Astrocyte of the spinal cord (primary cell): Measurements from ENCODE around the gene KIFBP.
A peak's percentile ranks its signal among the peaks of the same experiment; 100 is the strongest.

ENCODE experiments used
- DNase-seq: peaks from one replicate; pipeline ENCODE4 v3.0.0; 2011; ENCODE audit warnings: low read depth, low spot score
- H3K4me3 ChIP-seq: 2 replicates; pipeline ENCODE4 v1.5.1; 2011; ENCODE audit warnings: low read depth, mild to moderate bottlenecking, low read length, moderate library complexity
- in situ Hi-C: cut with HindIII; loops from 2 replicates; pipeline ENCODE4 v1.10.0; 2017; ENCODE audit warnings: low sequenced_read_pairs
- TF ChIP-seq, protein P1 (sequence below): IDR thresholded peaks from 2 replicates; pipeline ENCODE4 v1.5.1; 2012; ENCODE audit warnings: low read depth, mild to moderate bottlenecking, low read length, inconsistent platforms

KIFBP gene

DNA sequence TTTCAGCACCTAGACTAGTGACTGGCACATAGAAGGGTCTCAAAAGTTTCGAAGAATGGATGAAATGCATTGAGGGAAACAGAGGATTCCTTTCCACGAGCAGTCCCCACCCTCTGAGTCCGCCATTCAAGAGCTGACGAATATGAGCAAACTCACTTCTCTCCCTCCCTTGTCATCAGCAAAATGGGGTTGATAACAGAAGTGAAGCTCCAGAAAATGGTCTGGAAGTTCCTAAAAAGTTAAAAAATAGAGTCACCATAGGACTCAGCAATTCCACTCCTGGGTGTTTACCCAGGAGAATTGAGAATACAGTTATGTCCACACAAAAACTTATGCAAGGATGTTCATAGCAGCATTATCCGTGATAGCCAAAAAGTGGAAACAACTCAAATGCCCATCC, 74.3 kb downstream of the KIFBP start:
- in situ Hi-C loops = no loop called here
- no peak overlapping the region for H3K4me3 ChIP-seq
- TF ChIP-seq, protein P1, sequence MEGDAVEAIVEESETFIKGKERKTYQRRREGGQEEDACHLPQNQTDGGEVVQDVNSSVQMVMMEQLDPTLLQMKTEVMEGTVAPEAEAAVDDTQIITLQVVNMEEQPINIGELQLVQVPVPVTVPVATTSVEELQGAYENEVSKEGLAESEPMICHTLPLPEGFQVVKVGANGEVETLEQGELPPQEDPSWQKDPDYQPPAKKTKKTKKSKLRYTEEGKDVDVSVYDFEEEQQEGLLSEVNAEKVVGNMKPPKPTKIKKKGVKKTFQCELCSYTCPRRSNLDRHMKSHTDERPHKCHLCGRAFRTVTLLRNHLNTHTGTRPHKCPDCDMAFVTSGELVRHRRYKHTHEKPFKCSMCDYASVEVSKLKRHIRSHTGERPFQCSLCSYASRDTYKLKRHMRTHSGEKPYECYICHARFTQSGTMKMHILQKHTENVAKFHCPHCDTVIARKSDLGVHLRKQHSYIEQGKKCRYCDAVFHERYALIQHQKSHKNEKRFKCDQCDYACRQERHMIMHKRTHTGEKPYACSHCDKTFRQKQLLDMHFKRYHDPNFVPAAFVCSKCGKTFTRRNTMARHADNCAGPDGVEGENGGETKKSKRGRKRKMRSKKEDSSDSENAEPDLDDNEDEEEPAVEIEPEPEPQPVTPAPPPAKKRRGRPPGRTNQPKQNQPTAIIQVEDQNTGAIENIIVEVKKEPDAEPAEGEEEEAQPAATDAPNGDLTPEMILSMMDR = no peak
- DNase-seq = no peak

DNA sequence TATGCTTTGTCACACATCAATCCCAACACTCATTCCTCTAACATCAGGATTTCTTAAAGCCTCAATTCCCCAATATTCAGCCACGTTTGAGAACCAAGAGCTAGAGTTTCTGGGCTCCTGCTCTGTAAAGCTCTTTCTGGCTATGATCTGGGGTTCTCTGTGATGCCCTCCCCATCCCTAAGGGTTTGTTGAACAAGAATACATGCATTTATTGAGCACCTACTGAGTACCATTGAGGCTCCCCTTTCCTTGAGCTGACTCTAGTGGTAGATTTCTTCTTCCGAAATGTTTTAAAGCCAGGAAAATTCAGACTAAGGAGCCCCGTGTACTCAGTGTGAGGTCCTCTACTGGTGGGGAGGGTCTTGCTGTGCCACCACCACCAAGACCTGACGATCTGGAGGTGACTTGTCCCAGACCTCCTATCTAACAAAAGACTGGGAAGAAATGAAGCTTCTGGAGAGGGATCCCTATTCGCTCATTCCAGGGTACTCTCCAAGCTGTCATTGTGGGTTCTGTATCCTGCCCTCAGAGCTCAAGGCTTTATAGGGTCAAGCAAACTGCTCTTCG, 76.2 kb downstream of the KIFBP start:
- H3K4me3 ChIP-seq = no peak overlapping the region
- in situ Hi-C loops = no loop called here

DNA sequence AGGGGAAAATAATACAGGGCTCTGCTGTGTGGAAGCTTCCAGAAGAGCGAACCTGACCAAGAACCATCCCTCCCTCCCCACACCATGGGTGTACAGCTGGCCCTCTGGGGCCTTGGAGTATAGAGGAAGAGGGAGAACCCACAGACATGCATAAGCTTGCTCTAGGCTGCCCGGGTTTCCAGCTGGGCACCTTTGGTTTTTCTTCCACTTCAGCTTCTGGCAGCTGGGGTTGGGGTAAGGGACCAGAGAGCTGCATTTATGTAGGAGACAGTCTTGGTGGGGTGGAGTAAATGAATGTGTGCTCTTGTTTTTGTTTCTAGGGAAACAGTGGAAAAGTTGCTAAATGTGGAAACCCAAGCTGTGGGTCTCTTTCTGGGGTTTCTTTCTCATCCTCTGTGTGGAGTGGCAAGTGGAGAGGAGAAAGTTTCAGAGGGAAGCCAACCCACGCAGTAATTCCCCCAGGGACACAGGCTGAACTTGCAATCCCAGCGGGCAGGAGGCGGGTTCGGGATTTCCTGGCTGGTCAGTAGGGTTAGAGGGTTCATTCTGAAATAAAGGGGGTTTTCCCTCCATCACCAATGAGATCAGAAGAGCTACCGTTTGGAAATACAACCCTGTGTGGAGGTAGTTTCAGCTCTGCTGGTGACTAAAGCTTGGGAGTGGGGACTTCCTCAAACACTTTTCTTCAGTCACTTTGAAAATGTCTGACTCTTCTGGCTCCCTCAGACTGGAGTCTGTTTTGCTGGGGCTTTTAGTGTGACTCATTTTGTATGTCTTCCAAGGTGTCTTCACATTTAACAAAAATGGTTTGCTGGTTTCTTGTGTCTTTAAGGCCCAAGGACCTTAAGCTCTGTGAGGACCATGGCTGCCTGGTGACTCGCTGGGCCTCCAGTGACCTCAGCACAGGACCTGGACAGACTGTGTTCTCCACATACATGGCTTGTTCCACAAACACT, 77.1 kb downstream of the KIFBP start:
- peak; percentile 43 for DNase-seq
- in situ Hi-C loops = no loop called here
- H3K4me3 ChIP-seq = no peak overlapping the region
- TF ChIP-seq, protein P1 = no peak

More for the DNA sequence above, 76.2 kb downstream of the KIFBP start:
- no peak for DNase-seq
- TF ChIP-seq, protein P1 = no peak
